ENCODE data around the gene MARCHF3. TPM values are rescaled to one million over a fixed set of nuclear protein-coding genes. Genes with fewer than 3 reads are reported as not detected.

Gene MARCHF3
- total RNA-seq, 4 donors from 2014 or later = 10.7 to 22.9 (median 20.1) TPM

- Histone ChIP-seq H3K4me1 (peaks cover 0 to 6% (median 0%) of the 10 kb centered on the region in 4 donors), H3K4me3 (peak within 1 kb of the TSS; percentile 50 to 70 (median 59)), H3K36me3 (no peaks in the 10 kb centered on the region), H3K27me3 (no peaks in the 10 kb centered on the region), H3K9me3 (no peaks in the 10 kb centered on the region), H3K27ac (peak within 1 kb of the TSS; percentile 42 to 71 (median 60))
- DNase-seq = peak; percentile 65 to 86 (median 79)
- TF ChIP-seq POLR2A (IDR thresholded peaks at IDR 0.05) (peak; percentile 23 to 24), CTCF (IDR thresholded peaks at IDR 0.05) (peak in 4 of 6 experiments; percentile 31 to 61 (median 58))
Observed at GRCh38 chr5:127072861-127073846, 42.8 kb upstream of the MARCHF3 start, which contains the start of gene C5orf63. Gene C5orf63, minus strand, starts transcription at chr5:127073502. Its CDS starts 14,507 bp downstream, at chr5:127058995.

DNA sequence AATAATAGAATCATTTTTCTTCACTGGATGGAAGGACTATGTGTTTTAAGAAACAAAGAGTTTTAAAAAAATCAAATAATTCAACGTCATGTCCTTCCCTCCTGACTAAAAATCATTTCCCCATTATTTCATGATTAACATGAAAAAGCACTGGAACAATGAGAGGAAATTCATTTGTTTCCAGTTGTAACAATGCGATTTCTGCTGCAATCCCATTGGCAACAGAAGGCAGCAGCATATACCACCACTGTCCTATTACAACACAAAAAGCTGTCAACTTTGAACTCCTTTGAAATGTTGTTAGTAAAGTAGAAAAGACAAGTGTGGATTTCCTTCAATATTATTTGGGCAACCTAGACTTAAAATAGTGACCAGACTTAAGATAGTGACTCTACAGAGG lies 39.9 kb upstream of the MARCHF3 start:
- Histone ChIP-seq H3K9me3 (no peaks in the 10 kb centered on the region), H3K27me3 (no peaks in the 10 kb centered on the region), H3K4me1 (no peaks in the 10 kb centered on the region), H3K27ac (no peak overlapping the region), H3K36me3 (no peaks in the 10 kb centered on the region), H3K4me3 (no peak overlapping the region)
- DNase-seq = no peak
- TF ChIP-seq CTCF (IDR thresholded peaks at IDR 0.05) (no peak), POLR2A (IDR thresholded peaks at IDR 0.05) (no peak)

DNA sequence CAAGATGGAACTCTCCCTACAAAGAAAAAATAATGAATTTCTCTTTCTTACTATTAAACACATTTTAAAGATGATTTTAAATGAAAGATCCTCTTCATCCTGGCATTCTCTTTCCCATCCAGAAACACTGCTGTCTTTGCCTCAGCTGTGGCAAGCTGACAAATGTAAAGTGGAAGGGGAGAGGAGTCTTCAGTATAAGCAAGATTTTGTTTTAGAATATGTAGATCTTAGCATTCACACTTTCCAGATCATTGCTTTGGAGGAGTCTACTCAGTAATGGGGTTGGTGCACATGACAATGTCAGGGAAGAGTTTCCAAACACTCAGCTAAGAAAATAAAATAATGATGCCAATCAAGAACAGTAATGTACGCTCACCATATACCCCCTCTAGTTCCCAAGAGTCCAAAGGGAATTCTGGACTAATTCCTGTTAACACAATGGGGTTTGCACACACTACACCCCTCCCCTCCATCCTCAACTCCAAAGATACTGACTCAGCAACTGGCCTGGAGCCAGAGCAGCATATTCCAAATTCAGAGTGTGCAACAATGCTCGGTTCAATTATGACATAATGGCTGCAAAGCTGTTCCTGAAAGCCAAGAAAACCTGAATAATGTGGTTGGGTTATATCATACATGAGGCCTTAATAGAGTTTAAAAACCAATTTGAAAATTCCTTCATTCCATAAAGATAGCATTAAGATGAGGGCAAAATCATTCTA lies 38.3 kb upstream of the MARCHF3 start:
- no peak overlapping the region for H3K4me3 ChIP-seq
- H3K4me1 ChIP-seq = no peaks in the 10 kb centered on the region
- H3K27ac ChIP-seq = no peak overlapping the region
- no peak for DNase-seq
- no peaks in the 10 kb centered on the region for H3K27me3 ChIP-seq
- no peaks in the 10 kb centered on the region for H3K9me3 ChIP-seq
- no peak for TF ChIP-seq POLR2A (IDR thresholded peaks at IDR 0.05)
- H3K36me3 ChIP-seq = no peaks in the 10 kb centered on the region

GRCh38 chr5:127066721-127067120 lies 36.4 kb upstream of the MARCHF3 start:
- TF ChIP-seq POLR2A (IDR thresholded peaks at IDR 0.05) (no peak), CTCF (IDR thresholded peaks at IDR 0.05) (no peak)
- no peak overlapping the region for H3K4me3 ChIP-seq
- H3K27me3 ChIP-seq = no peaks in the 10 kb centered on the region
- no peak for DNase-seq
- H3K36me3 ChIP-seq = no peaks in the 10 kb centered on the region
- H3K9me3 ChIP-seq = no peaks in the 10 kb centered on the region
- H3K4me1 ChIP-seq = no peaks in the 10 kb centered on the region
- H3K27ac ChIP-seq = no peak overlapping the region

DNA sequence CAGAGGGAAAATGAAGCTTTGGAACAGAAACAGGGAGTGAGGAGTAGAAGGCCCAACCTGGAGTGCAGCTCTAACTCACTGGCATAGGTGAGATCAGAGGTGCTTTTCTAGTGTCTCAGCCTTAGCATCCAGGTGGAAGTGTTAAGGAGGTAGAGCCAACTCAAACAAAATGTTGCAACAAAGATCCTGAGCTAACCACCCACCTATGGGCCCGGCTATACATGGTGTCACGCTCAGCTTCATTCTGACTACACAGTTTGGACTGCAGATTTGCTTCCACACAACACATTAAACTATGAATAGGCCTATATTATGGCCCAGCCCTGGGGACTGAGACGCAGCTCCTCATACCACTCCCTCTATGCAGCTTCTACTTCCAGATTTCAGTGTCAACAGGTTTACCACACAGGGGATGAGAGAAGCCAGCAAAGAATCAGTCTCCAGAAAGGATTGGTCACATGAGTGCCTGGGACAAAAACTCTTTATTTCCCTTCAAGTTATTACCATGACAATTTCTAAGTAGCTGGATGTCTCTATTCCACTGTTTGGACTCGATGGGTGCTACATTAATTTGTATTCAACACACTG lies 34.0 kb upstream of the MARCHF3 start:
- Histone ChIP-seq H3K4me1 (no peaks in the 10 kb centered on the region), H3K27me3 (no peaks in the 10 kb centered on the region), H3K9me3 (no peaks in the 10 kb centered on the region), H3K36me3 (no peaks in the 10 kb centered on the region), H3K4me3 (no peak overlapping the region), H3K27ac (no peak overlapping the region)
- TF ChIP-seq POLR2A (IDR thresholded peaks at IDR 0.05) = no peak
- no peak for DNase-seq

DNA sequence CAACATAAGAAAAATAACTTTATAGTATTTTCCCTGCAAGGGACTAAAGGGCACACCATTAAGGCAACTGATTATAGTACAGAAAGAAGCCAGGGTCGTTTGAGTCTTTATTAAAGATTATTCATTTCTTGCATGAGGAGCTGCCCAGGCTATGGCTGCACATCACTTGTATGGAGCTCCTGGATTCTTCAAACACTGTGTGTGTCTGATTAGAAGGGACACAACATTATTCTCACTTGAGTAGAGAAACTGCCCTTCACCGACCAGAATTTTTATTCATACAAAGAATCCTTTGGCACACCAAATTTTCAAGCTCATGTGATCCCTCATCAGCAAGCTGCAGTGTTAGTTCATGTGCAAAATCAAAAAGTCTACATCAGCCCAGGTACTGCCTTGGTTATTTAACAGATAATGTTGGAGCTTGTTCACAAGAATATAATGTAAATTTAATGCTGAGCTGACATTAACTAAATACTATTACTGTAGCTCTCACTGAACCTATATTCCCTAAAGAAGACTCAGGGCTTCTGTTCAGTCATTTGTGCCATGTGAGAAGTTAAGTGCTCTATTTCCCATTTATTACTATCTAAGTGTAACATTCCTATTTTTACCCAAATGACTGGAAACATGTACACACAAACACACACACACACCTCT lies 33.0 kb upstream of the MARCHF3 start:
- no peak for DNase-seq
- H3K36me3 ChIP-seq = peaks cover 0 to under 1% (median 0%) of the 10 kb centered on the region in 3 donors
- no peak for TF ChIP-seq POLR2A (IDR thresholded peaks at IDR 0.05)
- TF ChIP-seq CTCF (IDR thresholded peaks at IDR 0.05) = no peak

More for the DNA sequence above, 33.0 kb upstream of the MARCHF3 start:
- Histone ChIP-seq H3K9me3 (no peaks in the 10 kb centered on the region), H3K4me1 (no peaks in the 10 kb centered on the region), H3K27me3 (no peaks in the 10 kb centered on the region), H3K4me3 (no peak overlapping the region), H3K27ac (no peak overlapping the region)
